ENCODE data around the gene RPL31. TPM values are rescaled to one million over a fixed set of nuclear protein-coding genes. Genes with fewer than 3 reads are reported as not detected.

RPL31 gene
- total RNA-seq, 1 experiment from 2014 or later: 682 TPM

- no peak overlapping the region for H3K4me3 ChIP-seq (ENCODE audit: low read depth in 2 of 2, low read length in 2 of 2)
- intact Hi-C loops (cut with micrococcal nuclease; ENCODE audit: unreplicated experiment): no loop called here
Observed at GRCh38 chr2:100976645-100977391, 25.3 kb upstream of the RPL31 start.

GRCh38 chr2:100977511-100977910 is 24.6 kb upstream of the RPL31 start:
- no TSS peak for BruUV-seq (replicated peaks)
- DNase-seq (ENCODE audit: low read depth, low spot score): no peak
- POLR2A ChIA-PET: no interaction called here
- CTCF ChIA-PET: no interaction called here
- ATAC-seq: no peak
- H3K36me3 ChIP-seq (ENCODE audit: control insufficient read depth, insufficient read depth, low read length): peaks cover 4% of the 10 kb centered on the region; the same call in 1 of the 2 replicates
- H3K27ac ChIP-seq (ENCODE audit: low read length): no peak overlapping the region
- no peaks in the 10 kb centered on the region for H3K27me3 ChIP-seq (ENCODE audit: control insufficient read depth, insufficient read depth, low read length)
- in situ Hi-C loops (cut with HindIII; ENCODE audit: low pct_unique_long_range_greater_than_20kb, low sequenced_read_pairs) (no loop called here), intact Hi-C loops (cut with micrococcal nuclease; ENCODE audit: unreplicated experiment) (no loop called here)
- no peak for TF ChIP-seq TCF7L2 (IDR thresholded peaks at IDR 0.05; ENCODE audit: low read depth, low read length)
- TF ChIP-seq REST (IDR thresholded peaks at IDR 0.05; ENCODE audit: insufficient read depth in 1 of 2, low read depth in 2 of 2, low read length in 1 of 2): no peak
- no peak for TF ChIP-seq SIN3A (IDR thresholded peaks at IDR 0.05; ENCODE audit: borderline replicate concordance, insufficient read depth, low read depth, low read length)
- TF ChIP-seq CTCF (IDR thresholded peaks at IDR 0.05): no peak
- TF ChIP-seq POLR2AphosphoS5 (IDR thresholded peaks at IDR 0.05; ENCODE audit: low read depth, low read length): no peak
- H3K4me1 ChIP-seq (ENCODE audit: control insufficient read depth, insufficient read depth, low read length): no peaks in the 10 kb centered on the region
- no peak overlapping the region for H3K4me3 ChIP-seq (ENCODE audit: low read depth in 2 of 2, low read length in 2 of 2)
- no peaks in the 10 kb centered on the region for H3K9me3 ChIP-seq (ENCODE audit: control insufficient read depth, insufficient read depth, low read depth, low read length)

More at GRCh38 chr2:100976645-100977391, 25.3 kb upstream of the RPL31 start:
- ChIA-PET POLR2A (no interaction called here), CTCF (no interaction called here)
- Histone ChIP-seq H3K27me3 (ENCODE audit: control insufficient read depth, insufficient read depth, low read length) (no peaks in the 10 kb centered on the region), H3K9me3 (ENCODE audit: control insufficient read depth, insufficient read depth, low read depth, low read length) (no peaks in the 10 kb centered on the region), H3K4me1 (ENCODE audit: control insufficient read depth, insufficient read depth, low read length) (no peaks in the 10 kb centered on the region), H3K36me3 (ENCODE audit: control insufficient read depth, insufficient read depth, low read length) (peaks cover 4% of the 10 kb centered on the region; the same call in 1 of the 2 replicates), H3K27ac (ENCODE audit: low read length) (no peak overlapping the region)
- no TSS peak for BruUV-seq (replicated peaks)
- in situ Hi-C loops (cut with HindIII; ENCODE audit: low pct_unique_long_range_greater_than_20kb, low sequenced_read_pairs): no loop called here
- TF ChIP-seq REST (IDR thresholded peaks at IDR 0.05; ENCODE audit: insufficient read depth in 1 of 2, low read depth in 2 of 2, low read length in 1 of 2) (no peak), CTCF (IDR thresholded peaks at IDR 0.05) (no peak), TCF7L2 (IDR thresholded peaks at IDR 0.05; ENCODE audit: low read depth, low read length) (no peak), POLR2AphosphoS5 (IDR thresholded peaks at IDR 0.05; ENCODE audit: low read depth, low read length) (no peak), SIN3A (IDR thresholded peaks at IDR 0.05; ENCODE audit: borderline replicate concordance, insufficient read depth, low read depth, low read length) (no peak)
- DNase-seq (ENCODE audit: low read depth, low spot score): no peak
- ATAC-seq: no peak

Measured in Panc1 (cell line).